HG02763 (cell line): ENCODE results near the gene RTN3.

Experiments used
- ATAC-seq: cut with Tn5 transposase; IDR thresholded peaks from one replicate; pipeline ENCODE4 v1.9.1; 2021; ENCODE audit warnings: mild to moderate bottlenecking, moderate library complexity; ENCODE audit not compliant: unreplicated experiment

The RTN3 gene

DNA sequence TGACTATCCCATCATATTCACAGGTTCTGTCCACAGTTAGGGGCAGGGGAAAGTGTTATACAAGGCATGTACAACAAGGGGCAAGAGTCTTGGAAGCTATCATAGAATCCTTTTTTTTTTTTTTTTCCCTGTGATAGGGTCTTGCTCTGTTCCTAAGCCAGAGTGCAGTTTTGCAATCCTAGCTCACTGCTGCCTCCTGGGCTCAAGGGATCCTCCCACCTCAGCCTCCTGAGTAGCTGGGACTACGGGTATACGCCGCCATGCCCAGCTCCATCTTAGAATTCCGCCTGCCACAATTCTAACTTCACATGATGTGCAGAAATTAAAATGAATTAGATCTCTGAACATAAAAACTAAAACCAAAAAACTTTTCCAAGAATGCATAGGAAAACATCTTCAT lies 55.6 kb downstream of the RTN3 start:
- ATAC-seq: no peak

- ATAC-seq: no peak
Observed at GRCh38 chr11:63737718-63738117, 56.4 kb downstream of the RTN3 start.

- no peak for ATAC-seq
Observed at GRCh38 chr11:63738720-63739360, 57.5 kb downstream of the RTN3 start.

DNA sequence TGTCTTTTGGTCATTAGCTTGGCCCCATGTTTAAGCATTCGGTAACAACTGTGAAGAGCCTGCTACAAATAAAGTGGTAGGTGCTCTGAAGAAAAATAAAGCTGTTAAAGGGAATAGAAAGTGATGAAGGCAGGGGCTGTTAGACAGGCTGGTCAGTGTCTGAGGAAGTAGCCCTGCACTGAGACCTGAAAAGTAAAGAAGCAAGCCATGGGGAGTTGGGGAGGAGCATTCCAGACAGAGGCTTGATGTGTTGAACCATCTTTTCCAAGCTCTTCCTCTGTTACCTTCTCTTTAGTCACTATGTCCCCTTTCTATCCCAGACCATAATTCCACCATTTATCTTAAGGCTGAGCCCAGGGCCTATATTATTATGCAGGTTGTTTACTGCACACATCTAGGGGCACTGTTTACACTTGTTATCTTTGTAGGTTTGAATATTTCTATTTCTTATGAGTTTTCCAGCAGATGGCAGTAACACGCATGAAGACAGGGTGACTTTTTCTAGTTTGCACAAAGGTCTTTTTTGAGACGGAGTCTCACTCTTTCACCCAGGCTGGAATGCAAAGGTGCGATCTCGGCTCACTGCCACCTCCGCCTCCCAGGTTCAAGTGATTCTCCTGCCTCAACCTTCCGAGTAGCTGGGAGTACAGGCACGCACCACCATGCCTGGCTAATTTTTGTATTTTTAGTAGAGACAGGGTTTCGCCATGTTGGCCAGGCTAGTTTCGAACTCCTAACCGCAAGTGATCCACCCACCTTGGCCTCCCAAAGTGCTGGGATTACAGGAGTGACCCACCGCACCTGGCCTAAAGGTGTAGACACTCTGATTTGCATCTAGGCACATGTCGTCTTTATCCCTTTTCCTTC lies 64.2 kb downstream of the RTN3 start:
- ATAC-seq: no peak

DNA sequence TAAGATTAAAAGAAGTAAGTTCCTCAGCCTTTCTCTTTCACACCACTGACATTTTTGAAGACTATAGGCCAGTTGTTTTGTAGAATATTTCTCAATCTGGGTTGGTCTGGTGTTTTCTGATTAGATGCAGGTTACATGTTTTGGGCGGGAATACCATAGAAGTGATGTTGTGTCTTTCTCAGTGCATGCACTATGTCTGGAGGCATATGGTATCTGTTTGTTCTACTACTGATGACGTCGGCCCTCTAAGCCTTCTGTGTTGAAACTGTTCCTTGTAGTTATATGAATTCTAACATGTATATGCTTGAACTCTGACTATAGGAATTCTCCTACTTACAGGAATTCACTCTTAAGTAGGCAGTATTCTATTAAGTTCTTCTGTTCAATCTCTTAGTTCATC lies 65.7 kb downstream of the RTN3 start:
- ATAC-seq: no peak

GRCh38 chr11:63749624-63750023 lies 68.3 kb downstream of the RTN3 start:
- ATAC-seq: no peak

GRCh38 chr11:63756919-63757761 lies 75.8 kb downstream of the RTN3 start:
- ATAC-seq: no peak

DNA sequence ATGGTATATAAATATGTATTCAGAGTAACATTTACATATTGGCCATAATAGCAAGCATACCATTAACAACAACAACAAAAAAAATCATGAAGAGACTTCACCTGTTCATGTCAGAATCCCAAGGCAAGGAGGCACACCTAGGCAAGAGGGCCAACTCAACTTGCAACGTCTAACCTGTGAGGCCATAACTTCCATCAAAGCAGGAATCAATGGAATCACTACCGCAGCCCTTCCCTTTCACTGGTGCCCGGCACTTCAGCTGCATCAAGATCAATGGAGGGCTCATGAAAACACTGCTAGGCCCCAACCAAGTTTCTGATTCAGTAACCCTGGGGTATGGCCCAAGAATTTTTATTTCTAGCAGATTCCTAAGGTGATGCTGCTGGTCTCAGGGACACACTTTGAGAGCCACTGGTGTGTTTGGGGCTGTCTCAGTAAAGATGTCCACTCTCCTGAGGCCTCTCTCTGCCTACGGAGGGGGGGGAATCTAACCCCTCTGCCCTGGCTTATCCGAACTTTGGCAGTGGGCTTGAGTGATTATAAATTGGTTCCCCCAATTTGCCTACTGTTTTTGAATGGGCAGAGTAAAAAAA lies 79.3 kb downstream of the RTN3 start:
- ATAC-seq: no peak

DNA sequence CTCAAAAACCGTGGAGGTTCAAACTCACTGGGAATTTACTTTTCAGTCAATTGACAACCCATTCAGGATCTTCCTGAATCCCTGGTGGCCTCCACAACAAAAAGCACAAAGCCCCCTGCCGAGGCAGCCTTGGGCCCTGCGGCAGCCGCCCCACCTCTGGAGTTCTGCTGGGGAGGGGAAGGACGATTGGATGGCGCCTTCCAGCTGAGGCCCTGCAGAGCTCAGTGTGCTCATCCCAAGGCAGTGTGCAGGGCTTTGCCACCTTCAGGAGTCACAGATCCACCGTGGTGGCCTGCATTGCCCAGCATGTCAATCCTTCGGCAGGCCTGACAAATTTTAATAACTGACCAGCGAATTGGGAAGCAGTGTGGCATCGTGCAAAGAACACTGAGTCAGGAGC lies 79.9 kb downstream of the RTN3 start:
- ATAC-seq: no peak

- ATAC-seq: no peak
Observed at GRCh38 chr11:63761931-63762653, 80.8 kb downstream of the RTN3 start.

DNA sequence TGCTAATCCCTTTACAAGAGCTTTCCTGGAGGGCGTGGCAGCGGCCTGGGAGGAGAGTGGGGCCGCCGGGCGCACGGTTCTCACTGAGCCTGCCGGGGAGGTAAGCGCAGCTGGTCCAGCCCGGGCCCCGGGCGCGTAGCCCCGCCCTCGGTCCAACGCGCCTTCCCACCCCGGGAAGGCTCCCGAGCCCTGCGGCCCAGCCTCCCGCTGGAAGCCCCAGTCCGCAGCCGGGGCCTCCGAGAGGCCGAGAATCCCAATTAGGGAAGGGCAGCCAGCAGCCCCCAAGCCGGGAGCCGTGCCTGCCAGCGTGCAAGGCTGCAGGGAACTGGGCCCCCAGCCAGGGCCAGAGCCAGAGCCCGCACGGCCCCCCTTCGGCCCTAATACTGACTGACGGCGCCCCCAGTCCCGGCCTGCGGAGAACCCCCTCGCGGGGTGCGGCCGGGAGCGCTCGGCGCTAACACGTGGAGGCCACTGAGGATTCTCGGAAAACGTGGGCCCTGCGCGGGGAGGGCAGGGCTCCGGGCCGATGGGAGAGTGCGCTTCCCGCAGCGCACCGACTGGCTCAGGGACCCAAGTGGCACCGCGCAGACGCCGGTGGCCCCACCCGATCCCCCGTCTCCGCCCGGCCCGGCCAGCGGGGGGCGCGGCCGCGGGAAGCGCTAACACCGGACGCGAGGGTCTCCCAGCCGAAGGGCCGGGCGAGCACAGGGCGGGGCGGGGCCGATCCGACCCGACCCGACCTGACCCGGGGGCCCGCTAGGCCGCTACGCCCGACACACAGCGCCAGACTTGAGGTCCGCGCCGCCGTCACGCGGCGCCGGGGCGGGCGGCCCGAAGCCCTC lies 81.6 kb downstream of the RTN3 start:
- ATAC-seq: no peak

- ATAC-seq: no peak
Observed at GRCh38 chr11:63763496-63764339, 82.4 kb downstream of the RTN3 start.

DNA sequence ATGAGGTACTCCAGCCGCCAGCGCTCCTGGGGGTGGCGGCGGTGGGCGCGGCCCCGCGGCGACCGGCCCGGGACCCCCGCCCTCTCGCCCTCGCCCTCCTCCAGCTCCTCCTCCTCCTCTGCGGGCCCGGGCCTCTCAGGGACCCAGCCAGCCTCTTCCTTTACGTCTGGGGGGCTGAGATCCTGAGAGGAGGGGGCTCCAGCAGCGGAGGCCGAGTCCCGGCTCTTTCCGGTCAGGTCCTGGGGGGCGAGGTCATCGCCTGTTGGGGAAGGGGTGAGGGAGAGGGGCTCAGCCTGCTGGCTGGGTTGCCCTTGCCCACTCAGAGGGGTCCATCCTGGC lies 83.0 kb downstream of the RTN3 start:
- ATAC-seq: no peak

GRCh38 chr11:63764679-63765647 lies 83.7 kb downstream of the RTN3 start:
- no peak for ATAC-seq

- no peak for ATAC-seq
Observed at GRCh38 chr11:63765688-63766241, 84.5 kb downstream of the RTN3 start.

- no peak for ATAC-seq
Observed at GRCh38 chr11:63766531-63767235, 85.4 kb downstream of the RTN3 start.

DNA sequence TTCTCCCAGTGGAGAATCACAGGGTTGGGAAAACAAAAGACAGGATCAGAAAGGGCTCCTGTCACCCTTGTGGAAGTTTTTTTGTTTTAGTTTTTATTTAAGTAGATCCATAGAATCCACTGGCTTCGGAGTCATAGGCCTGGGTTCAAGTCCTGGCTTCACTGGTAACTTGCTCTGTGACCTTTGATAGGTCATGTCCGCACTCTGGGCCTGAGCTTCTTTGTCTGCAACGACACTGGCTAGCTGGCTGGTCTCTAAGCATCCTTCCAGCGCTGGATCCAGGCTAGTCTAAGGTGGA lies 85.9 kb downstream of the RTN3 start:
- no peak for ATAC-seq
